Mesothelial cell of epicardium (in vitro differentiated cells): ENCODE measurements around the gene GID8. TPM values are rescaled to one million over a fixed set of nuclear protein-coding genes. Genes with fewer than 3 reads are reported as not detected.
"Not testable (repeated sequence)": the region's sequence is repeated elsewhere in the genome, so short reads cannot be mapped to it uniquely, and the experiment has no call there.

Source experiments
- DNase-seq, 2 experiments: peaks; one replicate each; pipeline ENCODE4 v3.0.0; 2021; ENCODE audit warnings: low spot score in 2 of 2; ENCODE audit not compliant: unreplicated experiment in 2 of 2
- H3K27ac Mint-ChIP-seq: 2 replicates; pipeline ENCODE4 v1.8.0; 2021; ENCODE audit warnings: mixed read lengths
- H3K27me3 Mint-ChIP-seq: 2 replicates; pipeline ENCODE4 v1.8.0; 2021; ENCODE audit warnings: low read depth, mixed read lengths
- H3K36me3 Mint-ChIP-seq: 2 replicates; pipeline ENCODE4 v1.8.0; 2021; ENCODE audit warnings: mixed read lengths
- H3K4me1 Mint-ChIP-seq: 2 replicates; pipeline ENCODE4 v1.8.0; 2021; ENCODE audit warnings: mixed read lengths
- H3K4me3 Mint-ChIP-seq: 2 replicates; pipeline ENCODE4 v1.8.0; 2021; ENCODE audit warnings: mild to moderate bottlenecking, moderate library complexity, mixed read lengths
- H3K9me3 Mint-ChIP-seq: 2 replicates; pipeline ENCODE4 v1.8.0; 2021; ENCODE audit warnings: mixed read lengths
- CTCF ChIP-seq: fragments of 200-600 bp; sonication (generic); IDR thresholded peaks from one replicate; pipeline ENCODE4 v1.5.0; 2021; ENCODE audit warnings: antibody characterized with exemption; ENCODE audit not compliant: unreplicated experiment
- total RNA-seq: library from RNA; stranded (reverse); gene quantifications from 3 replicates; pipeline ENCODE4 v1.2.1, GENCODE V29; 2021

GID8 gene
- total RNA-seq, 1 donor from 2014 or later: 57.9 TPM

- H3K36me3 Mint-ChIP-seq: no peaks in the 10 kb centered on the region
Measured at GRCh38 chr20:62921119-62921687, 16.7 kb upstream of the GID8 start.

GRCh38 chr20:62922451-62922921 lies 15.5 kb upstream of the GID8 start:
- Mint-ChIP-seq H3K4me3 (no peak overlapping the region), H3K27ac (peak overlapping the region; percentile 65), H3K36me3 (no peaks in the 10 kb centered on the region), H3K9me3 (no peaks in the 10 kb centered on the region), H3K27me3 (no peaks in the 10 kb centered on the region), H3K4me1 (peaks cover 59% of the 10 kb centered on the region)
- no peak for DNase-seq
- no peak for TF ChIP-seq CTCF

More at GRCh38 chr20:62921119-62921687, 16.7 kb upstream of the GID8 start:
- peak in 1 of 2 experiments; percentile 59 for DNase-seq
- Mint-ChIP-seq H3K27ac (peak overlapping the region; percentile 94), H3K4me1 (peaks cover 58% of the 10 kb centered on the region), H3K4me3 (no peak overlapping the region), H3K9me3 (no peaks in the 10 kb centered on the region), H3K27me3 (no peaks in the 10 kb centered on the region)
- peak; percentile 78 for TF ChIP-seq CTCF

- DNase-seq, H3K4me3 Mint-ChIP-seq, H3K27me3 Mint-ChIP-seq, H3K9me3 Mint-ChIP-seq, H3K36me3 Mint-ChIP-seq: not testable (repeated sequence)
- H3K4me1 Mint-ChIP-seq: peaks cover 58% of the 10 kb centered on the region
- H3K27ac Mint-ChIP-seq: peak overlapping the region; percentile 53
Measured at GRCh38 chr20:62923059-62923668, 14.8 kb upstream of the GID8 start.

- no peaks in the 10 kb centered on the region for H3K27me3 Mint-ChIP-seq
- no peak for TF ChIP-seq CTCF
- peaks cover 58% of the 10 kb centered on the region for H3K4me1 Mint-ChIP-seq
- peak overlapping the region; percentile 98 for H3K4me3 Mint-ChIP-seq
- no peaks in the 10 kb centered on the region for H3K9me3 Mint-ChIP-seq
- H3K27ac Mint-ChIP-seq: peak overlapping the region; percentile 98
- no peak for DNase-seq
- no peaks in the 10 kb centered on the region for H3K36me3 Mint-ChIP-seq
Measured at GRCh38 chr20:62923669-62924441, 14.1 kb upstream of the GID8 start.

- TF ChIP-seq CTCF: no peak
- DNase-seq: no peak
- H3K36me3 Mint-ChIP-seq: no peaks in the 10 kb centered on the region
- H3K27me3 Mint-ChIP-seq: no peaks in the 10 kb centered on the region
- H3K4me3 Mint-ChIP-seq: peak overlapping the region; percentile 98
- H3K4me1 Mint-ChIP-seq: peaks cover 60% of the 10 kb centered on the region
- H3K9me3 Mint-ChIP-seq: no peaks in the 10 kb centered on the region
- peak overlapping the region; percentile 98 for H3K27ac Mint-ChIP-seq
Measured at GRCh38 chr20:62924442-62925075, 13.4 kb upstream of the GID8 start.
